Measurements from ENCODE around the gene MRPS27. TPM values are rescaled to one million over a fixed set of nuclear protein-coding genes. Genes with fewer than 3 reads are reported as not detected.

MRPS27 gene
- total RNA-seq, 3 donors from 2014 or later: 83.4 to 107 (median 88.1) TPM

GRCh38 chr5:72210888-72211678 lies 109.0 kb downstream of the MRPS27 start:
- H3K4me1 Mint-ChIP-seq (ENCODE audit: low read depth): peaks cover 8% of the 10 kb centered on the region

GRCh38 chr5:72209147-72210115 lies 110.6 kb downstream of the MRPS27 start:
- H3K9me3 Mint-ChIP-seq: no peaks in the 10 kb centered on the region
- ATAC-seq (no peak), DNase-seq (no peak)
- H3K4me3 Mint-ChIP-seq: no peak overlapping the region
- H3K4me1 Mint-ChIP-seq (ENCODE audit: low read depth): peaks cover 8% of the 10 kb centered on the region
- H3K36me3 Mint-ChIP-seq (ENCODE audit: insufficient read depth): peaks cover 8% of the 10 kb centered on the region
- H3K27me3 Mint-ChIP-seq (ENCODE audit: low read depth): no peaks in the 10 kb centered on the region

More at GRCh38 chr5:72210888-72211678, 109.0 kb downstream of the MRPS27 start:
- H3K27me3 Mint-ChIP-seq (ENCODE audit: low read depth): no peaks in the 10 kb centered on the region
- no peak overlapping the region for H3K4me3 Mint-ChIP-seq
- peaks cover 10% of the 10 kb centered on the region for H3K36me3 Mint-ChIP-seq (ENCODE audit: insufficient read depth)
- no peaks in the 10 kb centered on the region for H3K9me3 Mint-ChIP-seq
- no peak for ATAC-seq
- DNase-seq: no peak

GRCh38 chr5:72208324-72208926 lies 111.6 kb downstream of the MRPS27 start:
- Mint-ChIP-seq H3K4me3 (no peak overlapping the region), H3K36me3 (ENCODE audit: insufficient read depth) (peaks cover 7% of the 10 kb centered on the region), H3K4me1 (ENCODE audit: low read depth) (peaks cover 8% of the 10 kb centered on the region), H3K9me3 (no peaks in the 10 kb centered on the region), H3K27me3 (ENCODE audit: low read depth) (no peaks in the 10 kb centered on the region)
- DNase-seq: no peak
- no peak for ATAC-seq

- Mint-ChIP-seq H3K9me3 (no peaks in the 10 kb centered on the region), H3K27me3 (ENCODE audit: low read depth) (no peaks in the 10 kb centered on the region), H3K4me1 (ENCODE audit: low read depth) (peaks cover 8% of the 10 kb centered on the region), H3K36me3 (ENCODE audit: insufficient read depth) (peaks cover 7% of the 10 kb centered on the region), H3K4me3 (no peak overlapping the region)
- no peak for DNase-seq
- ATAC-seq: peak; percentile 57 to 67
Observed at GRCh38 chr5:72206994-72207393, 113.0 kb downstream of the MRPS27 start.

GRCh38 chr5:72206160-72206559 lies 113.9 kb downstream of the MRPS27 start:
- no peaks in the 10 kb centered on the region for H3K27me3 Mint-ChIP-seq (ENCODE audit: low read depth)
- peaks cover 8% of the 10 kb centered on the region for H3K4me1 Mint-ChIP-seq (ENCODE audit: low read depth)
- no peak for DNase-seq
- H3K9me3 Mint-ChIP-seq: no peaks in the 10 kb centered on the region
- H3K4me3 Mint-ChIP-seq: no peak overlapping the region
- ATAC-seq: no peak
- H3K36me3 Mint-ChIP-seq (ENCODE audit: insufficient read depth): peaks cover 6% of the 10 kb centered on the region

GRCh38 chr5:72205431-72206009 lies 114.5 kb downstream of the MRPS27 start:
- no peak overlapping the region for H3K4me3 Mint-ChIP-seq
- H3K9me3 Mint-ChIP-seq: no peaks in the 10 kb centered on the region
- ATAC-seq (no peak), DNase-seq (no peak)
- no peaks in the 10 kb centered on the region for H3K27me3 Mint-ChIP-seq (ENCODE audit: low read depth)
- H3K36me3 Mint-ChIP-seq (ENCODE audit: insufficient read depth): peaks cover 4% of the 10 kb centered on the region
- H3K4me1 Mint-ChIP-seq (ENCODE audit: low read depth): peaks cover 8% of the 10 kb centered on the region

- peaks cover 4% of the 10 kb centered on the region for H3K36me3 Mint-ChIP-seq (ENCODE audit: insufficient read depth)
Observed at GRCh38 chr5:72204946-72205345, 115.1 kb downstream of the MRPS27 start.

GRCh38 chr5:72203251-72203845 lies 116.7 kb downstream of the MRPS27 start:
- DNase-seq (no peak), ATAC-seq (no peak)
- Mint-ChIP-seq H3K4me3 (no peak overlapping the region), H3K27me3 (ENCODE audit: low read depth) (peaks cover 4% of the 10 kb centered on the region), H3K36me3 (ENCODE audit: insufficient read depth) (no peaks in the 10 kb centered on the region), H3K9me3 (no peaks in the 10 kb centered on the region), H3K4me1 (ENCODE audit: low read depth) (peaks cover 8% of the 10 kb centered on the region)

More at GRCh38 chr5:72204946-72205345, 115.1 kb downstream of the MRPS27 start:
- DNase-seq: no peak
- H3K4me1 Mint-ChIP-seq (ENCODE audit: low read depth): peaks cover 8% of the 10 kb centered on the region
- no peaks in the 10 kb centered on the region for H3K9me3 Mint-ChIP-seq
- H3K4me3 Mint-ChIP-seq: no peak overlapping the region
- no peak for ATAC-seq
- no peaks in the 10 kb centered on the region for H3K27me3 Mint-ChIP-seq (ENCODE audit: low read depth)

- no peaks in the 10 kb centered on the region for H3K36me3 Mint-ChIP-seq (ENCODE audit: insufficient read depth)
Observed at GRCh38 chr5:72202331-72202825, 117.7 kb downstream of the MRPS27 start.

GRCh38 chr5:72199681-72200080 lies 120.4 kb downstream of the MRPS27 start:
- Mint-ChIP-seq H3K27me3 (ENCODE audit: low read depth) (peaks cover 33% of the 10 kb centered on the region), H3K4me1 (ENCODE audit: low read depth) (peaks cover 11% of the 10 kb centered on the region), H3K9me3 (no peaks in the 10 kb centered on the region), H3K4me3 (no peak overlapping the region), H3K36me3 (ENCODE audit: insufficient read depth) (no peaks in the 10 kb centered on the region)
- no peak for ATAC-seq
- DNase-seq: no peak

More at GRCh38 chr5:72202331-72202825, 117.7 kb downstream of the MRPS27 start:
- Mint-ChIP-seq H3K4me1 (ENCODE audit: low read depth) (peaks cover 6% of the 10 kb centered on the region), H3K9me3 (no peaks in the 10 kb centered on the region), H3K27me3 (ENCODE audit: low read depth) (peaks cover 8% of the 10 kb centered on the region), H3K4me3 (no peak overlapping the region)
- no peak for ATAC-seq
- no peak for DNase-seq

- H3K4me3 Mint-ChIP-seq: no peak overlapping the region
- ATAC-seq (no peak), DNase-seq (no peak)
- H3K27me3 Mint-ChIP-seq (ENCODE audit: low read depth): peaks cover 47% of the 10 kb centered on the region
- H3K36me3 Mint-ChIP-seq (ENCODE audit: insufficient read depth): no peaks in the 10 kb centered on the region
- no peaks in the 10 kb centered on the region for H3K9me3 Mint-ChIP-seq
- H3K4me1 Mint-ChIP-seq (ENCODE audit: low read depth): peaks cover 15% of the 10 kb centered on the region
Observed at GRCh38 chr5:72197393-72197792, 122.6 kb downstream of the MRPS27 start.

- ATAC-seq (no peak), DNase-seq (no peak)
- Mint-ChIP-seq H3K9me3 (no peaks in the 10 kb centered on the region), H3K27me3 (ENCODE audit: low read depth) (peaks cover 51% of the 10 kb centered on the region), H3K4me3 (no peak overlapping the region), H3K36me3 (ENCODE audit: insufficient read depth) (no peaks in the 10 kb centered on the region), H3K4me1 (ENCODE audit: low read depth) (peaks cover 15% of the 10 kb centered on the region)
Observed at GRCh38 chr5:72195581-72195980, 124.5 kb downstream of the MRPS27 start.

GRCh38 chr5:72194846-72195245 lies 125.2 kb downstream of the MRPS27 start:
- Mint-ChIP-seq H3K4me1 (ENCODE audit: low read depth) (peaks cover 15% of the 10 kb centered on the region), H3K36me3 (ENCODE audit: insufficient read depth) (no peaks in the 10 kb centered on the region), H3K9me3 (no peaks in the 10 kb centered on the region), H3K4me3 (peak overlapping the region; percentile 4), H3K27me3 (ENCODE audit: low read depth) (peaks cover 55% of the 10 kb centered on the region)
- no peak for DNase-seq
- ATAC-seq: peak; percentile 39 to 53

All from activated T-cell treated with anti-CD3 and anti-CD28 coated beads, Interleukin-2, amount 50 U/mL, for 4 hours (primary cell).